Suprapubic skin (tissue), 4 donors: ENCODE results near the gene LDHD. TPM values are rescaled to one million over a fixed set of nuclear protein-coding genes. Genes with fewer than 3 reads are reported as not detected.

Source experiments
- DNase-seq, 2 donors: peaks; one replicate each; pipeline ENCODE4 v3.0.0-alpha.2; 2019; ENCODE audit warnings: low spot score in 2 of 2
- H3K27ac ChIP-seq: fragments of 200-600 bp; sonication (generic); one replicate; pipeline ENCODE4 v1.5.1; 2019
- H3K27me3 ChIP-seq: fragments of 200-600 bp; sonication (generic); one replicate; pipeline ENCODE4 v1.5.1; 2019
- H3K36me3 ChIP-seq: fragments of 200-600 bp; sonication (generic); one replicate; pipeline ENCODE4 v1.5.1; 2019
- H3K4me1 ChIP-seq: fragments of 200-600 bp; sonication (generic); one replicate; pipeline ENCODE4 v1.5.1; 2019
- H3K4me3 ChIP-seq: fragments of 200-600 bp; sonication (generic); one replicate; pipeline ENCODE4 v1.5.1; 2019; ENCODE audit warnings: mild to moderate bottlenecking
- H3K9me3 ChIP-seq: fragments of 200-600 bp; sonication (generic); one replicate; pipeline ENCODE4 v1.5.1; 2019
- EP300 ChIP-seq: sonication (generic); formaldehyde crosslinking; IDR thresholded peaks from one replicate; pipeline ENCODE4 v1.6.1; 2017; ENCODE audit warnings: antibody characterized with exemption
- POLR2A ChIP-seq, 2 donors: fragments of 450-650 bp; IDR thresholded peaks; one replicate each; pipeline ENCODE4 v1.6.1; 2017; ENCODE audit warnings: antibody characterized with exemption in 2 of 2, mild to moderate bottlenecking in 2 of 2, moderate library complexity in 2 of 2
- POLR2AphosphoS5 ChIP-seq, 3 donors: sonication (generic); formaldehyde crosslinking; IDR thresholded peaks; one replicate each; pipeline ENCODE4 v1.6.1; 2017; ENCODE audit warnings: antibody characterized with exemption in 3 of 3
- WGBS: methylation state at CpG from one replicate; pipeline ENCODE4 v1.1.5; 2018; 5-methylcytosine and 5-hydroxymethylcytosine counted together
- total RNA-seq, 4 donors: library from RNA; depleted of rRNA; stranded (reverse); fragments of >200 nt; gene quantifications; one replicate each; pipeline ENCODE4 v1.1.0, GENCODE V29; 2016
- TF ChIP-seq, protein P1 (sequence below), 2 donors: fragments of 200-600 bp in 1 of 2; fragments of 450-650 bp in 1 of 2; sonication (generic) in 1 of 2; IDR thresholded peaks; one replicate each; pipeline ENCODE4 v1.5.1; 2016 to 2019; ENCODE audit warnings: antibody characterized with exemption in 2 of 2, mild to moderate bottlenecking in 1 of 2, moderate library complexity in 1 of 2

LDHD gene
- total RNA-seq, 4 donors from 2014 or later: 10.7 to 19.2 (median 14.0) TPM

DNA sequence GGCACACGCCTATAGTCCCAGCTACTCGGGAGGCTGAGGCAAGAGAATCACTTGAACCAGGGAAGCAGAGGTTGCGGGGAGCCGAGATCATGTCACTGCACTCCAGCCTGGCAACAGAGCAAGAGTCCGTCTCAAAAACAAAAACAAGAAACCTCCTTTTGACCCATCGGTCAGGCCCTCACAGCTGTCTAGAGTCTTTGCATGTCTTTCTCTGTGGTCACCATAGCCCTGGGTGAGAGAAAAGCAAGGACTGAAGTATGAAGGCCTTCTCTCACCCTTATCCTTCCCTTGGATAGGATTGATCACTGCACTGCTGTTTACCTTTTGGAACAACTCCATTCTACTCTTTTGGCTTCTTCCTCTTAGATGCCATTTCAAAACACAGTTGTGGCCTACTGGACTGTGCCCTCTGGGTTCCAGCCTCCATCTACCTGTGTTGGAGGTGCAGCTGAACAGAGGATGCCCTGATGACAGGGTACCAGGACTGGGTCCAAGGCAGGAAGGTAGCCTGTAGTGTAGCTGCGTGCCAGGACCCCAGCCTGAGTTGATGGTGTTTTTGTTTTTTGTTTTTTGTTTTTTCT is 37.1 kb downstream of the LDHD start:
- Histone ChIP-seq H3K4me3 (no peak overlapping the region), H3K36me3 (no peaks in the 10 kb centered on the region), H3K27ac (no peak overlapping the region), H3K4me1 (peaks cover 24% of the 10 kb centered on the region), H3K9me3 (no peaks in the 10 kb centered on the region), H3K27me3 (no peaks in the 10 kb centered on the region)
- 95% methylated on average over 7 of the region's 7 CpGs for WGBS
- TF ChIP-seq POLR2A (IDR thresholded peaks at IDR 0.05): no peak
- no peak for TF ChIP-seq EP300
- no peak for TF ChIP-seq POLR2AphosphoS5 (IDR thresholded peaks at IDR 0.05)
- TF ChIP-seq, protein P1, sequence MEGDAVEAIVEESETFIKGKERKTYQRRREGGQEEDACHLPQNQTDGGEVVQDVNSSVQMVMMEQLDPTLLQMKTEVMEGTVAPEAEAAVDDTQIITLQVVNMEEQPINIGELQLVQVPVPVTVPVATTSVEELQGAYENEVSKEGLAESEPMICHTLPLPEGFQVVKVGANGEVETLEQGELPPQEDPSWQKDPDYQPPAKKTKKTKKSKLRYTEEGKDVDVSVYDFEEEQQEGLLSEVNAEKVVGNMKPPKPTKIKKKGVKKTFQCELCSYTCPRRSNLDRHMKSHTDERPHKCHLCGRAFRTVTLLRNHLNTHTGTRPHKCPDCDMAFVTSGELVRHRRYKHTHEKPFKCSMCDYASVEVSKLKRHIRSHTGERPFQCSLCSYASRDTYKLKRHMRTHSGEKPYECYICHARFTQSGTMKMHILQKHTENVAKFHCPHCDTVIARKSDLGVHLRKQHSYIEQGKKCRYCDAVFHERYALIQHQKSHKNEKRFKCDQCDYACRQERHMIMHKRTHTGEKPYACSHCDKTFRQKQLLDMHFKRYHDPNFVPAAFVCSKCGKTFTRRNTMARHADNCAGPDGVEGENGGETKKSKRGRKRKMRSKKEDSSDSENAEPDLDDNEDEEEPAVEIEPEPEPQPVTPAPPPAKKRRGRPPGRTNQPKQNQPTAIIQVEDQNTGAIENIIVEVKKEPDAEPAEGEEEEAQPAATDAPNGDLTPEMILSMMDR (IDR thresholded peaks at IDR 0.05): no peak
- DNase-seq: no peak

GRCh38 chr16:75078886-75079285 is 37.7 kb downstream of the LDHD start:
- H3K4me3 ChIP-seq: no peak overlapping the region
- TF ChIP-seq POLR2A (IDR thresholded peaks at IDR 0.05) (no peak), EP300 (no peak), POLR2AphosphoS5 (IDR thresholded peaks at IDR 0.05) (no peak)
- TF ChIP-seq, protein P1 (IDR thresholded peaks at IDR 0.05): no peak
- H3K4me1 ChIP-seq: peaks cover 28% of the 10 kb centered on the region
- 97% methylated on average over 8 of the region's 8 CpGs for WGBS
- H3K27ac ChIP-seq: no peak overlapping the region
- no peaks in the 10 kb centered on the region for H3K36me3 ChIP-seq
- H3K9me3 ChIP-seq: no peaks in the 10 kb centered on the region
- no peak for DNase-seq
- no peaks in the 10 kb centered on the region for H3K27me3 ChIP-seq

DNA sequence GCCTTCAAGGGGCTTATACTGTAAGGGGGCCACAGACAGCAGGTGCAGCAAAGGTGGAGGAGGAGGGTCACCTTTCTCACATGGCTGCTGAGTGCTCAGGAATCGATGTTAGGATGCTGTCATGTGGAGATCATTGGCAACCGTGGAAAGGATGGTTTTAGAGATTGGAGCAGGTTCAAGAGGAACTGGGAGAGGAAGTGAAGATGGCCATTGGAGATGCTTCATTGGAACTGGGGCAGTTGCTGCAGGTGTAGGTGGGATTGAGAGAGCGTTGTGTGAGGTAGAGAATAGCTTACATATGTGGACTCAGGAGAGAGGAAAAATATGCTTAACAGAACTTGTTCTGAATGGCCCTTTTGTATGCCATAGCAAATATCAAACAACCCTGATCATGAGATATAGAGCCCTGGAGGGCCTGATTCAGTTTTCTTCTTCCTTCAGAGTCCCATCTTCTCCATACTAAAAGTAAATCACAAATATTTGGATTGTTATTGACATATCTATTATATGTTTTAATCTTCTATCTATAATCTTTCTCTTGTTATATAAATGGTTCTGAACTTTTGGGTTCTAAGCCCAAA is 40.8 kb downstream of the LDHD start:
- no peak overlapping the region for H3K4me3 ChIP-seq
- H3K36me3 ChIP-seq: no peaks in the 10 kb centered on the region
- 74% methylated on average over 3 of the region's 3 CpGs for WGBS
- H3K9me3 ChIP-seq: no peaks in the 10 kb centered on the region
- peaks cover 19% of the 10 kb centered on the region for H3K4me1 ChIP-seq
- TF ChIP-seq EP300: no peak
- TF ChIP-seq POLR2A (IDR thresholded peaks at IDR 0.05): no peak
- TF ChIP-seq POLR2AphosphoS5 (IDR thresholded peaks at IDR 0.05): no peak
- TF ChIP-seq, protein P1 (IDR thresholded peaks at IDR 0.05): no peak
- H3K27me3 ChIP-seq: no peaks in the 10 kb centered on the region
- H3K27ac ChIP-seq: peak overlapping the region; percentile 8
- no peak for DNase-seq

DNA sequence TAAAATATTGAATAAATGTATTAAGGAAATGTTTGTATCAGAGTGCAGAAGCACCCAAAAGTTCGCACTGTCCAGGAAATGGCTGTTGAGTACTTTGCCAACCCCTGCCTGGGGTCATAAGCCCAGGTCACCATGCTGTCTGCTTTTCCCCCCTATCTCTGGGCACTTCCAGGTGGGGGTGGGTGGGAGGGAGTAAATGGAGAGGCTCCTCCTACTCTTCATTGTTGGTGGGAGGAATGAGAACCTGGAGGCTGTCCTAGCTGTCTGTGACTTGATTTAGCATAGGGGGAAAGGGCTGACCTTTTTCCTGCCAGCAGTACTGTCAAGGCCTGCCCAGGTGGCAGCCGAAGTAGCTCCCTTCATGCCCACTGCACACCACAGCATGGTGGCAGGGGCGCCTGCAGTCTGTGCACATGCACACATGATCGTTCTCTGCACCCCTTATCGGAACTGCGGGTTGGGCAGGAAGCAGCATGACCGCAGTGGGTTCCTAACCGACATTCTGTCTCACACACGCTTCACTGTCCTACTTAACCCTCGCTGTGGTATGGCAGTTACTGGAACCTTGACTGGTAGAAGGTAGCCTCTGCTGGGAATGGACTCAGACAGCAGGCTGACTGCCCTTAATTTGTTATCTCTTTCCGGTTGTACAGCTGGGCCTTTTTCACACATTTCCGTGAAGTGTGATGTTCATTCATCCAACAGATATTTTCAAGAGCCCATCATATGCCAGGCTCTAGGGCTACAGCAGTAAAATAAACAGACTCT is 41.5 kb downstream of the LDHD start:
- peaks cover 24% of the 10 kb centered on the region for H3K4me1 ChIP-seq
- no peak for TF ChIP-seq POLR2AphosphoS5 (IDR thresholded peaks at IDR 0.05)
- no peak for TF ChIP-seq EP300
- no peak for TF ChIP-seq POLR2A (IDR thresholded peaks at IDR 0.05)
- TF ChIP-seq, protein P1 (IDR thresholded peaks at IDR 0.05): no peak

DNA sequence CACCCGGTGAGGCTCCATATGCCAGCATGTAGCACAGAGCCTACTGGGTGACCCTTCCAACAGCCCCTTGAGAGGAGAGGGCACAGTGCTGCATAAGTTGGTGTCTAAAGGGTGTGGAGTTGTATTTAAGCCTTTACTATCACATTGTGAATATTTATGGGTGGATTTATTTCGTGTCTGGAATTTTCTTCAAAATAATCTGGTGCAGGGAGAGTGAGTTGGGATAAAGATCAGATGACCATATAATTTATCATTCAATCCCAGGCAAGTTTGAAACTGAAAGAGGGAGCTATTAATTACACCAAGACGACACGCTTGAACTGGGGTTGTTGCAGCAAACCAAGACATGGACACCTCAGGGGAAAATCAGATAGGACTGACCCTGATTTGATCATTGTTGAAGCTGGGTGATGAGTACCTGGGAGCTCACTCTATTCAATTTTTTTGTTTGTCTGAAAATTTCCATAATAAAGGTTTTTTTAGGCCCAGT is 42.2 kb downstream of the LDHD start:
- TF ChIP-seq EP300 (no peak), POLR2A (IDR thresholded peaks at IDR 0.05) (no peak), POLR2AphosphoS5 (IDR thresholded peaks at IDR 0.05) (no peak)
- TF ChIP-seq, protein P1 (IDR thresholded peaks at IDR 0.05): no peak
- Histone ChIP-seq H3K36me3 (no peaks in the 10 kb centered on the region), H3K27me3 (no peaks in the 10 kb centered on the region), H3K4me3 (no peak overlapping the region), H3K4me1 (peaks cover 29% of the 10 kb centered on the region), H3K9me3 (no peaks in the 10 kb centered on the region), H3K27ac (no peak overlapping the region)
- no peak for DNase-seq
- 84% methylated on average over 4 of the region's 4 CpGs for WGBS

More for the DNA sequence above, 41.5 kb downstream of the LDHD start:
- Histone ChIP-seq H3K27ac (peak overlapping the region; percentile 8), H3K27me3 (no peaks in the 10 kb centered on the region), H3K36me3 (no peaks in the 10 kb centered on the region), H3K9me3 (no peaks in the 10 kb centered on the region), H3K4me3 (no peak overlapping the region)
- DNase-seq: no peak
- 88% methylated on average over 11 of the region's 12 CpGs for WGBS
